Neural progenitor cell (in vitro differentiated cells): Measurements from ENCODE around the gene PIRT.

Experiments
- CTCF ChIP-seq: fragments of 200-600 bp; sonication (generic); IDR thresholded peaks from 2 replicates; pipeline ENCODE4 v1.5.1; 2017; ENCODE audit warnings: antibody characterized with exemption, mild to moderate bottlenecking
- EZH2 ChIP-seq: fragments of 200-600 bp; sonication (generic); IDR thresholded peaks from 2 replicates; pipeline ENCODE4 v1.6.1; 2017; ENCODE audit warnings: antibody characterized with exemption, mild to moderate bottlenecking, moderate library complexity
- EZH2phosphoT487 ChIP-seq: fragments of 200-600 bp; sonication (generic); IDR thresholded peaks from 2 replicates; pipeline ENCODE4 v1.6.1; 2017; ENCODE audit warnings: antibody characterized with exemption

GRCh38 chr17:10845388-10845751, 7.5 kb upstream of the PIRT start:
- TF ChIP-seq EZH2 (no peak), CTCF (no peak), EZH2phosphoT487 (no peak)
